ENCODE data around the gene PRKAR2B. TPM values are rescaled to one million over a fixed set of nuclear protein-coding genes. Genes with fewer than 3 reads are reported as not detected.

PRKAR2B gene
- total and polyA plus RNA-seq, 5 experiments from 2014 or later: 0.62 to 0.75 (median 0.66) TPM

DNA sequence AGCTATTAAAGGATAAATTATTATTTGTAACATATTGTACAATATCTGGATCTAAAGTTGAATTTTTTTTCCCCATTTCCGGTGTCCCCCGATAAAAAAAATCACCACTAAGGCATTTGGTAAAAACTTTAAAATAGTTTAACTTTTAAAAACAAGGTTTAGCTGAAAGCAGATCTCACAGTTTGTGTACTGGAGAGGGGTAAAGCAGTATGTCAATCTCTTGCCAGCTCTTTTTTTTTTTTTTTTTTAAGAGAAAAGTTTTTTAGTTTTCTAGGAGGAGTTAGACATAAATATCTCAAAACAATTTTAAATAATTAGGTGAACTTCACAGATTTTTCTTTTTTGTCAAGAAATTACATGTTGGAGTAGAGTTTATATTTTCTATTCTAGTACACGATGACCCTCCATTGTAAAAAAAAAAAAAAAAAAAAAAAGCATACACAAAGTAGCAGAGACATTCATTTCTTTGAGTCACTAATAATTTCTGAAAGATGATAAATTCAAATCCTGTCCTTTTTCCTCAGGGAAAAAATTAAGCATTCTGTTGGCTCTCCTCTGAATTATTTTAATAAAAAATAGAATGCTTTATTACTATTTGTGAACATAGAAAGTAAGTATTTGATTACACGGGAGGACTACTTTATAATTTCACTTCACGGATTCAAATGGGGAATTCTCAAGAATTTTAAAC is 122.4 kb downstream of the PRKAR2B start:
- Mint-ChIP-seq H3K27me3 (peaks cover 0 to 6% (median 0%) of the 10 kb centered on the region in 5 donors), H3K27ac (peak overlapping the region; percentile 98 to 100 (median 99)), H3K36me3 (peaks cover 0 to 8% (median 0%) of the 10 kb centered on the region in 3 donors), H3K9me3 (no peaks in the 10 kb centered on the region), H3K4me1 (peaks cover 10 to 37% (median 25%) of the 10 kb centered on the region in 4 donors), H3K4me3 (peak overlapping the region; percentile 90 to 99 (median 96))
- POLR2A ChIA-PET: interaction anchor here (0.7 to 4.0 kb wide), 9 partner anchors 10 to 576 kb away, joined by 3 to 67 read pairs (median 24); partner anchors contain the start of genes CBLL1, CCDC71L and PIK3CG
- DNase-seq: no peak
- ATAC-seq: no peak

DNA sequence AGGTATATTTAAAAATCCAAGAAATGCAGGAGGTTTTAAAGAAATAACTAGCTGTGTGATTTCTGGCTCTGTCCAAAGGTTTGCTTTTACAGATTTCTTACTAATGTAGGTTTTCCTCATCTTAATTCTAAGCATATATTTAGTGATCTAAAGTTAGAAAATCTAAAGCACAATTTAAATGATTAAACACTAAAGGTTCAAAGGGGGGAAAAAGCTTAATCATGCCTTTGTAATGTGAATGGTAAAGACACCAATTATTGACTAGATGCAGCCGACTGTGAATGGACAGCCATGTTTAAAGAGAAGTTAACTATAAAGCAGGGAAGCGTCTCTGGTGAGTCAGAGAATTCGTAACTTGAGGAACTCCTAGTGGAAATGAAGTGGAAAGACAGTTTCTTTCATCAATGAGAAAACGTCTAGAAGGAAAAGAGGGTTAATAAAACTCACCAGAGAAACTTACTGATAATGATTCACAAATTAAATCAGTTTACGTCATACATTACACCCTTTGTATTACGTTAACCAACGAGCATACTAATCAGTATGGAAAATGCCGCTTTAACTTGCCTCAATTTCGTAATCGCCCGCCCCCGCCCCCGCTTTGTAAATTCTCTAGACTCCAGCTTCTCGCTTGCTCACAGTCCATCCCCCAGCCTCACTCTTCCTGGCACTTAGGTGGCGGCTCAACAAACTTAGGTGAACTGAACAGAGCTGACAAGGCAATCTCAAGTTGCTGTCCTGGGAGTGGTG is 123.2 kb downstream of the PRKAR2B start:
- H3K4me1 Mint-ChIP-seq: peaks cover 10 to 45% (median 27%) of the 10 kb centered on the region in 4 donors
- H3K36me3 Mint-ChIP-seq: peaks cover 0 to 9% (median 0%) of the 10 kb centered on the region in 3 donors
- H3K27me3 Mint-ChIP-seq: peaks cover 0 to 6% (median 0%) of the 10 kb centered on the region in 5 donors
- H3K4me3 Mint-ChIP-seq: peak overlapping the region; percentile 90 to 99 (median 96)
- POLR2A ChIA-PET: interaction anchor here (0.6 to 4.0 kb wide), 28 partner anchors 9 to 1402 kb away, joined by 3 to 67 read pairs (median 6); partner anchors contain the start of genes CBLL1, CCDC71L, COG5 and DLD
- DNase-seq: peak in 5 of 10 donors; percentile 6 to 73 (median 62)
- no peaks in the 10 kb centered on the region for H3K9me3 Mint-ChIP-seq
- ATAC-seq: peak; percentile 21 to 22
- peak overlapping the region; percentile 98 to 100 (median 99) for H3K27ac Mint-ChIP-seq

DNA sequence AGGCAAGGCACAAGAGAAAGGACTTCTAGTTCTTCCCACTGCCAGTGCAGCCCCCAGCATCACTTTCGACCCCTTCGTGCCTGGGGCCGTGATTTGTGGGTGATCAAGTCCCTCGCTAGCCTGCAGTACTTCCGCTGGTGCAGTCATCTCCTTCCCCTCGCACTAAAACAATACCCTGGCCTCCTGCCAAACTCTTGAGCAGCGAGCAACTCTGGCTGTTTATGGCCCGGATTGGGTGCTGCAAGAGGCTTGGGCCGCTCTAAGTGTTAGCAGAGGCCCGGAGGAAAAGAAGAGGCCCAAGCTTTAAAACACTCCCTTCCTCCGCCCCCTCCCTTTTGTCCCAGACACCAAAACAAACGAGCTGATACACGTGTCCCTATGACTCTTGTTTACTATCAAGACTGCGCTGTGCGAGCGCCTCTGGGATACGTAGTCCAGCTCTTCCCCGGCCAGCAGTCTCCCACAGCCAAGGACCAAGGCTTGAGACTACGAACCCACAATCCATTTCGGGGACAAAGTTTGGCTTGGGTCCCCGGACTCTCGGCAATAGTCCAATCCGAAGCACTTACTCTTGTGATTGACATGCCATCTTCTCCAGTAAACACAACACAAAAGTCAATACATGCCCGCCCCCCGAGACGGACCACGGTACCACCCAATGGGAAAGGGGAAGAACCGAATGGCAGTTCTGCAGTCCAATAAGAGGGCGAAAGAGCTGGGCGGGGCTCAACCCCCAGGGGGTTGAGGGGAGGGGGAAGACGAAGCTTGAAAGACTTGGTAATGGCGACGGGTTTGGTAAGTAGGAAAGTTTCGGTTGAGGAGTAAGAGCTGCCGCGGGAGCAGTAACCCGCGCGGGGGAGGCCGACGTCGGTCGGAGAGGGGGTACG is 124.0 kb downstream of the PRKAR2B start, which contains the start of gene HBP1:
Gene HBP1 (plus strand): TSS at position 771 of the 887 bp plus-strand sequence. CDS start 10,891 bp downstream, outside the sequence.
- H3K4me1 Mint-ChIP-seq: peaks cover 14 to 53% (median 36%) of the 10 kb centered on the region in 4 donors

DNA sequence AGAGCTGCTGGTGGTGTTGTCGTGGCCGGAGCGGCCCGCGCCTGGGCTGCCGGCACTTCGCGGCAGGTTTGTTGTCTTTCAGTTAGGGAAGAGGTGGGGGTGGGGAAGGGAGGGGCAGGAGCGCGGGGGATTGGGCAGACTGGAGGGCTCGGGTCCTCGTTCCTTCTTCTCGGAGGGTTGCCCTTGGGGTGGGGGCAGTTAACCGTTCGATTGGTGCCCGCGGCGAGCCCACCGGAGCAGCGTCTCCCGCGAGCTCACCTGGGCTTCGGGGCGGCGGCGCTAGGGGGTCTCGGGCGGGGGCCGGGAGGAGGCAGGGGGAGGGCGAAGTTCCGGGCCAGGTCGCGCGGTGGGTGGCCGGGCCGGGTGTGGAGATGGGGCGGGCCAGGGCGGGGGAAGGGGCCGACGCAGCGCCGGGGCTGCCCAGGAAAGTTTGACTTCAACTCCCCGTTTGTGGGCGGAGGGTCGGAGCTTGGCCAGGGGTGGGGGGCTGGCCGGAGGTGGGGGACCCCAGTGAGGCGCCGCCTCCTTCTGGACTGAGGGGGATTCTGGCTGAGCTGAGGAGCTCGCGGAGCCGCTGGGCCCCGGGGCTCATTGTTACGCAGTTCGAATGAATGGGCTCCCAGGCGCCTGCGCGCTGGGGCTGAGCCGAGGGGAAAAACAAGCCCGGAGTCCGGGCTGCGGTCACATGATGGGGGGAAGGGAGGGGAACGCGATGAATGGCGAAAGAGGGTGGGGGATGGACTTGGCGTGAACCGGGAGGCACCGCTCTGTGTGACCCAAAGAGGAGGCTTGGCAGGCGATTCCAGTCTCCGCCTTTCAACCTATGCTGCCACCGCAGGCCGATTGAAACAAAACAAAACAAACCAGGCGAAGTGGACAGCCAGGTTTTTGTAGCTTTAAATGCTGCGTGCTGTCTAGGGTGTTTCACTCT is 124.9 kb downstream of the PRKAR2B start:
- Mint-ChIP-seq H3K36me3 (peaks cover 0 to 21% (median under 1%) of the 10 kb centered on the region in 3 donors), H3K27me3 (peaks cover 0 to 6% (median 0%) of the 10 kb centered on the region in 5 donors), H3K27ac (peak overlapping the region; percentile 98 to 100 (median 99)), H3K4me3 (peak overlapping the region; percentile 92 to 99 (median 96)), H3K4me1 (peaks cover 20 to 62% (median 45%) of the 10 kb centered on the region in 4 donors), H3K9me3 (no peaks in the 10 kb centered on the region)
- ATAC-seq (peak; percentile 12 to 18), DNase-seq (peak; percentile 75 to 91 (median 82))
- POLR2A ChIA-PET: interaction anchor here (0.5 to 4.0 kb wide), 32 partner anchors 8 to 1822 kb away, joined by 3 to 67 read pairs (median 7); partner anchors contain the start of genes CBLL1, CCDC71L, COG5 and DLD

More for the DNA sequence above, 124.0 kb downstream of the PRKAR2B start, which contains the start of gene HBP1:
- H3K27me3 Mint-ChIP-seq: peaks cover 0 to 6% (median 0%) of the 10 kb centered on the region in 5 donors
- H3K36me3 Mint-ChIP-seq: peaks cover 0 to 17% (median 0%) of the 10 kb centered on the region in 3 donors
- no peaks in the 10 kb centered on the region for H3K9me3 Mint-ChIP-seq
- POLR2A ChIA-PET: interaction anchor here (0.5 to 4.0 kb wide), 36 partner anchors 8 to 1821 kb away, joined by 3 to 67 read pairs (median 6); partner anchors contain the start of genes CBLL1, CCDC71L, COG5 and DLD
- peak; percentile 85 to 100 (median 98) for DNase-seq
- peak; percentile 79 to 83 for ATAC-seq
- peak within 1 kb of the TSS; percentile 92 to 99 (median 96) for H3K4me3 Mint-ChIP-seq
- H3K27ac Mint-ChIP-seq: peak within 1 kb of the TSS; percentile 98 to 100 (median 99)

DNA sequence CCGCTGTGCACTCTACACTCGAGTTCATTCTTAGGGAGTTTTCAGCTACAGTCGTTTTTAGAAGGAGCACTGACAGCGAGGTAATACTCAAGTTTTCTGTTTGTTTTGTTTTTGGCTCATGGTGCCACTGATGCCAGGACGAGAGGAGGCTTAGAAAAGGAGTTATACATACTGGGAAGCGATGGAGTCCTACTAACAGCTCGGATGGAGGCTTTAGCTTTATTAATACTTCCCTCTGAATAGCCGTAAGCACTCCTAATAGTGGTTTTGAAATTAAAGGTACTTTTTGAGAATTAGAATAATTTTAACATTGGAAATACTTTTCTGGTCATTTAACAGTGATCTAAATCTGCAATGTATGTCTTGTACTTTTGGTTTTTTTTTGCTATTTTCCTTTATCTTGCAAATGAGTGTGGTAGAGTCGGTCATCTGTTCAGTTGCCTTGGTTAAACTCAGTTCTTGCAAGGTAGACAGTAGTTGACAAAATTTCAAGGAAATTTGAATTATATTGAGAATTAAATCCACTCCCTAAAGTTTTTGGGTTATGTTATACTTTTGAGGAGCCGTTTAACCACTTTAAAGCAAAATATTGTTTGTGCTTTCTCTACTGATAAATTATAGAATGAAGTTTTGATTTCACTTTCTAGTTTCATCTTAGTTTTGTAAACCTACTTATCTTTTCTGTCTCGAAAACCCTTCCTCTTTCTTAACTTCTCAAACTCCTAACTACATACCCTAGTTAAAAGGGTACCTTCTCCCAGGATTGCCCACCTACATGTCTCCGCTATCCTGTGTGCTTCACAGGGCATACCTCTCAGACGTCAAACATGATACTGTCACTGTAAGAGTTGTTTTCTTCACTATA is 125.8 kb downstream of the PRKAR2B start:
- H3K27me3 Mint-ChIP-seq: peaks cover 0 to 6% (median 0%) of the 10 kb centered on the region in 5 donors
- DNase-seq (no peak), ATAC-seq (no peak)
- peaks cover 0 to 24% (median 5%) of the 10 kb centered on the region in 3 donors for H3K36me3 Mint-ChIP-seq
- peak overlapping the region; percentile 84 to 100 (median 98) for H3K27ac Mint-ChIP-seq
- H3K4me1 Mint-ChIP-seq: peaks cover 21 to 71% (median 53%) of the 10 kb centered on the region in 4 donors
- POLR2A ChIA-PET: interaction anchor here (0.6 to 4.0 kb wide), 15 partner anchors 7 to 885 kb away, joined by 3 to 67 read pairs (median 14); partner anchors contain the start of genes CBLL1, COG5, DUS4L and NAMPT
- H3K9me3 Mint-ChIP-seq: no peaks in the 10 kb centered on the region
- peak overlapping the region; percentile 88 to 99 (median 94) for H3K4me3 Mint-ChIP-seq

DNA sequence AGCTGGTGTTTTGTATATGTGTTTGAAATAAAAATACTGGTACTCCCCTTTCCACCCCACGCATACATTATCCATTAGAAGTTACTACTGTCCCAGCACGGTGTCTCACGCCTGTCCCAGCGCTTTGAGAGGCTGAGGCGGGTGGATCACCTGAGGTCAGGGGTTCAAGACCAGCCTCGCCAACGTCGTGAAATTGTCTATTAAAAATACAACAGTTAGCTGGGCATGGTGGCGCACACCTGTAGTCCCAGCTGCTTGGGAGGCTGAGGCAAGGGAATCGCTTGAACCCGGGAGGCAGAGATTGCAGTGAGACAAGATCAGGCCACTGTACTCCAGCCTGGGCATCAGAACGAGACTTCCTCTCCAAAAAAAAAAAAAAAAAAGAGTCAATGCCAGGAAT is 127.0 kb downstream of the PRKAR2B start:
- H3K27ac Mint-ChIP-seq: peak overlapping the region in 6 of 10 donors; percentile 8 to 85 (median 42)
- peak overlapping the region in 8 of 10 donors; percentile 24 to 65 (median 49) for H3K4me3 Mint-ChIP-seq

DNA sequence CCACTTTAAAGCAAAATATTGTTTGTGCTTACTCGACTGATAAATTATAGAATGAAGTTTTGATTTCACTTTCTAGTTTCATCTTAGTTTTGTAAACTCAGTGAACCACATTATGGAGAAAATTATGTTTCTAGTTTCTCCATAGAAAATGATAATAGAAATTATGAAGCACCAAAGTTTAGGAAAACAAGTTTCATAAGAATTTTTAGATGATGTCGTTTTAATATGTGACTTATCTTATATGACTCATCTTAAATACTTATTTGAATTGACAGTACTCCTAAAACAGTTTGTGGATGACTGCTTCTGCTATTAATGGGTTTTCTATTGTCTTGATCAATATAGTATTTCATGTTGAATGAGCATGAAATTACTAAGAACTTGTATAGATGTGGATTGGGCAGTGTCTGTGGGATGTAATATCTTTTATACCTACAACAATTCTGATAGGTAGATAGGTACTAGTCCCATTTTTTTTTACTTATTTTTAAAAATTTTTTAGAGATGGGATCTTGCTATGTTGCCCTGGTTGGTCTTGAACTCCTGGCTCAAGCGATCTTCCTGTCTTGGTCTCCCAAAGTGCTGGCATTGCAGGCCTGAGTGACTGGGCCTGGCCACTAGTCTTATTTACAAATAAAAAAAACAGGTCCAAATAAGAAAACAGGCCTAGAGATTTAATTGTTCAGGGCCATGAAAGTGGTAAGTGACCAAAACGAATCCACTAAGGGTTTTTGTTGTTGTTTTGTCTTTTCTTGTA is 127.9 kb downstream of the PRKAR2B start:
- POLR2A ChIA-PET: interaction anchor here (0.7 to 1.3 kb wide), 4 partner anchors 10 to 1483 kb away, joined by 3 read pairs; no protein-coding TSS in a partner anchor
- no peaks in the 10 kb centered on the region for H3K9me3 Mint-ChIP-seq
- H3K27ac Mint-ChIP-seq: peak overlapping the region in 7 of 10 donors; percentile 11 to 78 (median 63)
- ATAC-seq (no peak), DNase-seq (no peak)
- H3K27me3 Mint-ChIP-seq: peaks cover 0 to 6% (median 0%) of the 10 kb centered on the region in 5 donors
- peaks cover 28 to 82% (median 67%) of the 10 kb centered on the region in 4 donors for H3K4me1 Mint-ChIP-seq
- peak overlapping the region in 8 of 10 donors; percentile 2 to 65 (median 52) for H3K4me3 Mint-ChIP-seq
- H3K36me3 Mint-ChIP-seq: peaks cover 0 to 31% (median 5%) of the 10 kb centered on the region in 3 donors

More for the DNA sequence above, 127.0 kb downstream of the PRKAR2B start:
- no peaks in the 10 kb centered on the region for H3K9me3 Mint-ChIP-seq
- H3K36me3 Mint-ChIP-seq: peaks cover 0 to 25% (median 5%) of the 10 kb centered on the region in 3 donors
- no peak for ATAC-seq
- no peak for DNase-seq
- H3K27me3 Mint-ChIP-seq: peaks cover 0 to 6% (median 0%) of the 10 kb centered on the region in 5 donors
- H3K4me1 Mint-ChIP-seq: peaks cover 21 to 77% (median 61%) of the 10 kb centered on the region in 4 donors
- POLR2A ChIA-PET: interaction anchor here (0.7 to 1.3 kb wide), 4 partner anchors 11 to 1482 kb away, joined by 3 read pairs; no protein-coding TSS in a partner anchor

DNA sequence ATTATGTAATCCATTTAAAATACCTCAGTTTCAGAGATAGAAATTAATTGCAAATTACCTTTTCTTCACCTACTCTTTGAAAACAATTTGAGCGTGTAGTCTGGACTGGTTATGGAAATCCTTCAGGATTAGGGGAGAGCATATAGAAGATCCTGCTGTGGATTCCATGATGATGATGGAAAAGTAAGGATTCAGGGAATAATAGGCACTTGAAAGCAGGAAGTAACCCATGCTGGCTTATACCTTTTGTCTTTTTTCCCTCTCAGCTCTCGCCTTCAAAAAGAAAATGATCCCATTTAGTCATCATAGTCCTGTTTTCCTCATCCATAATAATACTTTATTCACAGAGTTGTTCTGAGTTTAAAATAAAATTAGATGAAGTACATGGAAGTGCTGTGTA is 128.7 kb downstream of the PRKAR2B start:
- peaks cover 0 to 31% (median 5%) of the 10 kb centered on the region in 3 donors for H3K36me3 Mint-ChIP-seq
- no peak for ATAC-seq
- peaks cover 28 to 82% (median 67%) of the 10 kb centered on the region in 4 donors for H3K4me1 Mint-ChIP-seq
- H3K27ac Mint-ChIP-seq: peak overlapping the region in 7 of 10 donors; percentile 11 to 78 (median 74)
- H3K4me3 Mint-ChIP-seq: peak overlapping the region in 7 of 10 donors; percentile 42 to 72 (median 63)
- DNase-seq: no peak
- H3K9me3 Mint-ChIP-seq: no peaks in the 10 kb centered on the region
- H3K27me3 Mint-ChIP-seq: peaks cover 0 to 6% (median 0%) of the 10 kb centered on the region in 5 donors
- POLR2A ChIA-PET: interaction anchor here (1.1 kb wide), 1 partner anchor 13 kb away, joined by 3 read pairs; no protein-coding TSS in a partner anchor
